Smooth muscle cell (in vitro differentiated cells): Measurements from ENCODE around the gene RNF212B. TPM values are rescaled to one million over a fixed set of nuclear protein-coding genes. Genes with fewer than 3 reads are reported as not detected.
A peak's percentile ranks its signal among the peaks of the same experiment; 100 is the strongest.

Experiments
- DNase-seq: peaks from one replicate; lab custom pipeline; 2025; ENCODE audit not compliant: unreplicated experiment; lab: John Stamatoyannopoulos, UW
- H2AFZ ChIP-seq: fragments of 200-600 bp; sonication (generic); 2 replicates; pipeline ENCODE4 v1.6.0; 2016; ENCODE audit warnings: antibody characterized with exemption, low read depth, mild to moderate bottlenecking
- H3F3A ChIP-seq: fragments of 200-600 bp; sonication (generic); 2 replicates; pipeline ENCODE4 v1.6.0; 2017; ENCODE audit warnings: antibody characterized with exemption, low read depth
- H3K27ac ChIP-seq: fragments of 200-600 bp; sonication (generic); 2 replicates; pipeline ENCODE4 v1.5.1; 2016; ENCODE audit warnings: low read depth, mild to moderate bottlenecking
- H3K27me3 ChIP-seq: fragments of 200-600 bp; sonication (generic); 2 replicates; pipeline ENCODE4 v1.6.1; 2016; ENCODE audit warnings: low read depth, mild to moderate bottlenecking
- H3K36me3 ChIP-seq: fragments of 200-600 bp; sonication (generic); 2 replicates; pipeline ENCODE4 v1.5.1; 2016; ENCODE audit warnings: low read depth
- H3K4me1 ChIP-seq: fragments of 200-600 bp; sonication (generic); 2 replicates; pipeline ENCODE4 v1.5.1; 2016; ENCODE audit warnings: low read depth
- H3K4me2 ChIP-seq: fragments of 200-600 bp; sonication (generic); 2 replicates; pipeline ENCODE4 v1.6.0; 2016; ENCODE audit warnings: mild to moderate bottlenecking
- H3K4me3 ChIP-seq: fragments of 200-600 bp; sonication (generic); 2 replicates; pipeline ENCODE4 v1.5.1; 2016; ENCODE audit warnings: mild to moderate bottlenecking
- H3K79me2 ChIP-seq: fragments of 200-600 bp; sonication (generic); 2 replicates; pipeline ENCODE4 v1.6.0; 2016; ENCODE audit warnings: low read depth, mild to moderate bottlenecking
- H3K9ac ChIP-seq: fragments of 200-600 bp; sonication (generic); 2 replicates; pipeline ENCODE4 v1.6.0; 2016; ENCODE audit warnings: low read depth
- H3K9me3 ChIP-seq: fragments of 200-600 bp; sonication (generic); replicated peaks from 2 replicates; pipeline ENCODE4 v1.5.1; 2016; ENCODE audit warnings: low read depth
- H4K20me1 ChIP-seq: fragments of 200-600 bp; sonication (generic); 2 replicates; pipeline ENCODE4 v1.6.0; 2016; ENCODE audit warnings: low read depth
- WGBS: methylation state at CpG from one replicate; pipeline ENCODE4 v1.1.7; 2016; ENCODE audit warnings: low lambda C conversion rate; 5-methylcytosine and 5-hydroxymethylcytosine counted together
- polyA plus RNA-seq: library from polyadenylated mRNA; unstranded; fragments of >200 nt; fragmentation: Nextera tagmentation; extraction: Ambion mirVana; gene quantifications from 2 replicates; pipeline ENCODE4 v1.2.1, GENCODE V29; 2016
- total RNA-seq: library from RNA; depleted of rRNA; stranded (reverse); fragments of >200 nt; gene quantifications from 2 replicates; pipeline ENCODE4 v1.2.3, GENCODE V29; 2014
- TF ChIP-seq, protein P1 (sequence below): fragments of 200-600 bp; sonication (generic); IDR thresholded peaks from 2 replicates; pipeline ENCODE4 v1.5.1; 2017; ENCODE audit warnings: borderline replicate concordance, mild to moderate bottlenecking, antibody characterized with exemption; ENCODE audit not compliant: insufficient read depth, poor library complexity, severe bottlenecking

Gene RNF212B
- total and polyA plus RNA-seq, 2 experiments from 2014 or later: not detected

DNA sequence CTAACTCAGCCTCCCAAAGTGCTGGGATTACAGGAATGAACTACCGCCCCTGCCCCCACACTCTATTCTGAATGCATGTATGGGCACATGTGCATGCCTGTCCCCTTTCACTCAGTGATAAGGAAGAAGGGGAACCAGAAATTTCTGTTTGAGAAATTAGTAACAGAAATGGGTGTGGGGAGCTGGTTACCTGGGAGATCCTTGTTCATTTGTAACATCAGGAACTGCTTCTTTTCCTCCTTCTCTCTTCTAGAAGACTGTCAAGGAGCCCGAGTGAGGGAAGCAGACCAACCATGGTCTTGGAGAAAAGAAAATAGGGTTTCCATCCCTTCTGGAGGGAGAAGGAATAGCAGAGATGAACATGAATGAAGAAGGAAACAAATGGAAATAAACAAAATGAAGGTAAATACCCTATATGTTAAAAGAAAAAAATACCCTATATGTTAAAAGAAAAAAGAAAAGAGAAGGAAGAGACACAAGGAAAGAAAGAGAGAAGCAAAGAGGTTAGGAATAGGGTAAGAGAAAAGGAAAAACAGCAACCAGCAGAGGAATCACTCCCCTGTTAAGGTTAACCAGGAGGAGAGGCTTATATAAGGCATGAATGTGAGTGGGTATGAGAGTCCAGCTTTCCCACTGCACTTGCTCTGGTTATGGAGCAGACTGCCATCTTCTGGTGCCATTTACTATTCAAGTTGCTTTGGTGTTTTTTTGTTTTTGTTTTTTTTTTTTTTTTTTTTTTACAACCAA, 61.6 kb downstream of the RNF212B start:
- H3K4me3 ChIP-seq: no peak overlapping the region
- TF ChIP-seq, protein P1, sequence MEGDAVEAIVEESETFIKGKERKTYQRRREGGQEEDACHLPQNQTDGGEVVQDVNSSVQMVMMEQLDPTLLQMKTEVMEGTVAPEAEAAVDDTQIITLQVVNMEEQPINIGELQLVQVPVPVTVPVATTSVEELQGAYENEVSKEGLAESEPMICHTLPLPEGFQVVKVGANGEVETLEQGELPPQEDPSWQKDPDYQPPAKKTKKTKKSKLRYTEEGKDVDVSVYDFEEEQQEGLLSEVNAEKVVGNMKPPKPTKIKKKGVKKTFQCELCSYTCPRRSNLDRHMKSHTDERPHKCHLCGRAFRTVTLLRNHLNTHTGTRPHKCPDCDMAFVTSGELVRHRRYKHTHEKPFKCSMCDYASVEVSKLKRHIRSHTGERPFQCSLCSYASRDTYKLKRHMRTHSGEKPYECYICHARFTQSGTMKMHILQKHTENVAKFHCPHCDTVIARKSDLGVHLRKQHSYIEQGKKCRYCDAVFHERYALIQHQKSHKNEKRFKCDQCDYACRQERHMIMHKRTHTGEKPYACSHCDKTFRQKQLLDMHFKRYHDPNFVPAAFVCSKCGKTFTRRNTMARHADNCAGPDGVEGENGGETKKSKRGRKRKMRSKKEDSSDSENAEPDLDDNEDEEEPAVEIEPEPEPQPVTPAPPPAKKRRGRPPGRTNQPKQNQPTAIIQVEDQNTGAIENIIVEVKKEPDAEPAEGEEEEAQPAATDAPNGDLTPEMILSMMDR: peak; percentile 26
- peaks cover 9% of the 10 kb centered on the region for H3F3A ChIP-seq
- no peak for DNase-seq
- peaks cover 9% of the 10 kb centered on the region for H3K4me1 ChIP-seq
- no peak overlapping the region for H3K4me2 ChIP-seq
- no peaks in the 10 kb centered on the region for H3K27me3 ChIP-seq
- no peaks in the 10 kb centered on the region for H3K36me3 ChIP-seq
- peak overlapping the region; percentile 45 for H3K27ac ChIP-seq
- H2AFZ ChIP-seq: no peak overlapping the region
- 95% methylated on average over 2 of the region's 2 CpGs for WGBS
- no peaks in the 10 kb centered on the region for H4K20me1 ChIP-seq
- H3K79me2 ChIP-seq: no peaks in the 10 kb centered on the region
- H3K9me3 ChIP-seq: no peaks in the 10 kb centered on the region
- no peak overlapping the region for H3K9ac ChIP-seq

DNA sequence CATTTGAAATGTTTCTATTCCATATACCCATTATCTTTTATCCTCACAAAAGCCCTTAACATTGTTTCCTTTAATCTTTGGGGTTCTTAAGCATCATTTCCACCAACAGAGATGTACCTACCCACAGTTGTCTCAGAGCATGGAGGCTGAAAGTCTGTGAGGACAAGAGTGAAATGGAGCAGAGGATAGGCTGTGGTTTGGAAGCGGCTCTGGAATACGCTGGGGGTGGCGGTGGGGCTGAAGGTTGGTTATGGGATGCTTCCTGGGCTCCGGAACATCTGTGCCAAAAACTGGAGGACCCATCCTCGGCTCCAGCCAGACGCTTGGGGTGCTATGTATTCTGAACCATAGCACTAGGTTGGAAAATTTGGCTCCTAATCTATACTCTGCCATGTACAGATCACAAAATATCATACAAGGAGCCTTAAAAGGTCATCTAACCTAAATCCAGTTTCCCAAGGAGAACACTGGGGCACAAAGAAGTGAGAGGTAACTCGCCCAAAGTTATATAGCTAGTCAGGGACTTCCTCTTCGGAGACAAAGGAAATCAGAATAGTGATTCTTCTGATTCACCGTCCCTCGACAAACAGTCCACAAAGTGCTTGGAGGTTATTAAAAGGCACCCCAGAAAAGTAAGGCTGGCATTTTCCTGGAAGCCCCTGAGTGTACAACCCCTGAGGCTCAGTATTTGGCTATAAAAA, 62.4 kb downstream of the RNF212B start:
- Histone ChIP-seq H4K20me1 (no peaks in the 10 kb centered on the region), H3K9ac (peak overlapping the region; percentile 92), H3K36me3 (no peaks in the 10 kb centered on the region), H3F3A (peaks cover 9% of the 10 kb centered on the region), H3K4me3 (peak overlapping the region; percentile 72), H3K27ac (peak overlapping the region; percentile 95), H3K4me2 (peak overlapping the region; percentile 89), H3K79me2 (no peaks in the 10 kb centered on the region), H3K27me3 (no peaks in the 10 kb centered on the region), H3K9me3 (no peaks in the 10 kb centered on the region), H2AFZ (no peak overlapping the region), H3K4me1 (peaks cover 9% of the 10 kb centered on the region)
- TF ChIP-seq, protein P1: no peak
- 78% methylated on average over 10 of the region's 10 CpGs for WGBS
- DNase-seq: no peak

- H3K9me3 ChIP-seq: no peaks in the 10 kb centered on the region
- peak overlapping the region; percentile 92 for H3K9ac ChIP-seq
- no peak overlapping the region for H2AFZ ChIP-seq
- TF ChIP-seq, protein P1: no peak
- no peaks in the 10 kb centered on the region for H4K20me1 ChIP-seq
- H3K79me2 ChIP-seq: no peaks in the 10 kb centered on the region
- no peaks in the 10 kb centered on the region for H3K27me3 ChIP-seq
- H3F3A ChIP-seq: peaks cover 14% of the 10 kb centered on the region
- peaks cover 9% of the 10 kb centered on the region for H3K4me1 ChIP-seq
- DNase-seq: no peak
- peak overlapping the region; percentile 72 for H3K4me3 ChIP-seq
- H3K27ac ChIP-seq: peak overlapping the region; percentile 95
- H3K4me2 ChIP-seq: peak overlapping the region; percentile 89
- 2% methylated on average over 13 of the region's 13 CpGs for WGBS
- H3K36me3 ChIP-seq: no peaks in the 10 kb centered on the region
These were observed 63.0 kb downstream of the RNF212B start for GRCh38 chr14:23300687-23301223.
